ENCODE data around the gene ADCY2.

ADCY2 gene

DNA sequence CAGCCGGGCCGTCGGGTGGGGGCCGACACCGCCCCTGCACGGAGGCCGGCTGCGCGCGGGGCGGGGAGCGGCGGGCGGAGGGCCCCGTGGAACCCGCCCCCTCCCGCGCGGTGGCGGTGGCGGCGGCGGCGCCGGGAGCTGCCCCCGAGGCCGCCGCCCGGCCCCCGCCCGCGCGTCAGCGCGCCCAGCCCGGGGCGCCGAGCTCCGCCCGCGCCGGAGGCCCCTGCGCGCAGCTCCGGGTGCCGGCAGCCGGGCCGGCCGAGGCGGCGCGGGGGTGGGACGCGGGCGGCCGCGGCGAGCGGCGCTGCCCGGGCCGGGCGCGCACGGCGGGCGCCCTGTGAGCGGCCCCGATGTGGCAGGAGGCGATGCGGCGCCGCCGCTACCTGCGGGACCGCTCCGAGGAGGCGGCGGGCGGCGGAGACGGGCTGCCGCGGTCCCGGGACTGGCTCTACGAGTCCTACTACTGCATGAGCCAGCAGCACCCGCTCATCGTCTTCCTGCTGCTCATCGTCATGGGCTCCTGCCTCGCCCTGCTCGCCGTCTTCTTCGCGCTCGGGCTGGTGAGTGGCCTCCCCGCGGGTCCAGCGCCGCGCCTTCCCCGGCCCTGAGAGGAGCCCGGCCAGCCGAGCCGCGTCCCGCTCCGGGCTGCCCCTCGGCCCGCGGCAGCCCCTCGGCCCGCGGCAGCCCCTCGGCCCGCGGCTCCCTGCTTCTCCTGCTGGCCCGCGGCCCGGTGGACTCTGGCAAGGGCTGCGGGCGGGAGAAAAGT, at the start of gene ADCY2:
ADCY2 (plus strand) TSS at position 192 of the 766 bp plus-strand sequence; CDS start at position 351, 159 bp downstream.
- TF ChIP-seq, protein P1, sequence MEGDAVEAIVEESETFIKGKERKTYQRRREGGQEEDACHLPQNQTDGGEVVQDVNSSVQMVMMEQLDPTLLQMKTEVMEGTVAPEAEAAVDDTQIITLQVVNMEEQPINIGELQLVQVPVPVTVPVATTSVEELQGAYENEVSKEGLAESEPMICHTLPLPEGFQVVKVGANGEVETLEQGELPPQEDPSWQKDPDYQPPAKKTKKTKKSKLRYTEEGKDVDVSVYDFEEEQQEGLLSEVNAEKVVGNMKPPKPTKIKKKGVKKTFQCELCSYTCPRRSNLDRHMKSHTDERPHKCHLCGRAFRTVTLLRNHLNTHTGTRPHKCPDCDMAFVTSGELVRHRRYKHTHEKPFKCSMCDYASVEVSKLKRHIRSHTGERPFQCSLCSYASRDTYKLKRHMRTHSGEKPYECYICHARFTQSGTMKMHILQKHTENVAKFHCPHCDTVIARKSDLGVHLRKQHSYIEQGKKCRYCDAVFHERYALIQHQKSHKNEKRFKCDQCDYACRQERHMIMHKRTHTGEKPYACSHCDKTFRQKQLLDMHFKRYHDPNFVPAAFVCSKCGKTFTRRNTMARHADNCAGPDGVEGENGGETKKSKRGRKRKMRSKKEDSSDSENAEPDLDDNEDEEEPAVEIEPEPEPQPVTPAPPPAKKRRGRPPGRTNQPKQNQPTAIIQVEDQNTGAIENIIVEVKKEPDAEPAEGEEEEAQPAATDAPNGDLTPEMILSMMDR (IDR thresholded peaks at IDR 0.05): no peak
- Histone ChIP-seq H3K9me3 (no peaks in the 10 kb centered on the region), H3K27me3 (peaks cover 0 to 18% of the 10 kb centered on the region in 2 donors), H3K4me1 (peaks cover 0 to 17% (median 9%) of the 10 kb centered on the region in 4 donors), H3K4me3 (peak within 1 kb of the TSS; percentile 62 to 76), H3K27ac (peak within 1 kb of the TSS; percentile 61 to 70), H3K36me3 (no peaks in the 10 kb centered on the region)
- DNase-seq: no peak
- intact Hi-C loops (cut with DNase I; ENCODE audit: low total_unique reads): loop anchor here (5.0 to 10.0 kb wide), 2 partner anchors 356 to 631 kb away; no protein-coding TSS in a partner anchor

DNA sequence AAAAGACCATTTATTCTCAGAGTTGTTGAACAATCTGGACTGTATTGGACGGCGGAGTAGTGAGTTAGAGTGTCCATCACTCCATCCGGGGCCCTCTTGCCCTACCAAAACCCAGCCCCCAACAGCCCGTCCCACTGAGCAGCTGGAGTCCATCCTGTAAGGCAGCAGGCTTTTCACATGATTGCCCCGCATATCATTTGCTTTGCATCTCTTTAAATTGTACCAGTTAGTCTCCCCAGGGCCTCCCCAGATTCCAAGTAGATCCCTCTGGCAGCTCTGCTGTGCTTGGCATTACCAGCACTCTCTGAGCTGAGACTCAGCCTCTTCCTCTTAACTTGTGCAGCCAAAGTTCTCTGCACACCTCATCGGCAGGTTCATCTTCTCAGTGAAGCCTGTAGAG, 48.6 kb upstream of the ADCY2 start:
- no peaks in the 10 kb centered on the region for H3K4me1 ChIP-seq

DNA sequence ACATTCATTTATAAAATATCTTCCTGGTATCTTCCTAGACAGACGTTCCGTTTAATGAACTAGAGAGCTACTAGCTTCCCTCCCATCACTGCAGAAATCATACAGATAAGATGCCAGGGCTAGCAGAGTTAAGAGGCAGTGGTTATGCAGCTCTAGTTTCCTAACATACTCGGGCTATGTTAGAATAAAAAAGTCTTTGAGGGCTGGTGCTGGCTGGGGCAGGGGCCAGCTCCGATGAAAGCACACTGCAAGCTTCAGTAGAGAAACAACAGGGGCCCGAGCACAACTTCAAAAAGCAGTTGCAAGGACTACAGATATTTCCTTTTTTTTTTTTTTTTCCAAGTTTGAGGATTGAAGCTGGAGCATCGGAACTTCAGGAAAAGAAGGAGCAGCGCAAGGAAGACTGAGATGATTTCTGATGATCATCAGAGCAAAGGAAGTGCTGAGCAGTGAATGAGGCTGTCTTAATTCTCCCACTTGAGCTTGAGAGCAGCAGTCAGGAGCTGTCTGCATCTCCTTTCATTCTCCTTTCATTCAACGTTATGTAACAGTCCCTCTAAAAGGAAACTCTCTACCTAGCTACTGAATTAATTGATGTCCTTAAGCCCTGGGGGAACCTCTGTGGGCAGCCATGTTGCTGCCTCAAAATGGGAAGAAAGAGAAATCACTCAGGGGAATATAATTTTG, 47.6 kb upstream of the ADCY2 start:
- Histone ChIP-seq H3K9me3 (peaks cover 0 to 5% (median 0%) of the 10 kb centered on the region in 3 donors), H3K36me3 (no peaks in the 10 kb centered on the region), H3K27ac (no peak overlapping the region), H3K4me1 (no peaks in the 10 kb centered on the region), H3K4me3 (no peak overlapping the region), H3K27me3 (no peaks in the 10 kb centered on the region)
- DNase-seq: no peak
- intact Hi-C loops (cut with DNase I; ENCODE audit: low total_unique reads): no loop called here
- TF ChIP-seq, protein P1 (IDR thresholded peaks at IDR 0.05): no peak

More for the DNA sequence above, 48.6 kb upstream of the ADCY2 start:
- H3K36me3 ChIP-seq: no peaks in the 10 kb centered on the region
- no peaks in the 10 kb centered on the region for H3K27me3 ChIP-seq
- peaks cover 0 to 5% (median 0%) of the 10 kb centered on the region in 3 donors for H3K9me3 ChIP-seq
- DNase-seq: no peak
- intact Hi-C loops (cut with DNase I; ENCODE audit: low total_unique reads): no loop called here
- no peak overlapping the region for H3K4me3 ChIP-seq
- TF ChIP-seq, protein P1 (IDR thresholded peaks at IDR 0.05): no peak
- no peak overlapping the region for H3K27ac ChIP-seq

DNA sequence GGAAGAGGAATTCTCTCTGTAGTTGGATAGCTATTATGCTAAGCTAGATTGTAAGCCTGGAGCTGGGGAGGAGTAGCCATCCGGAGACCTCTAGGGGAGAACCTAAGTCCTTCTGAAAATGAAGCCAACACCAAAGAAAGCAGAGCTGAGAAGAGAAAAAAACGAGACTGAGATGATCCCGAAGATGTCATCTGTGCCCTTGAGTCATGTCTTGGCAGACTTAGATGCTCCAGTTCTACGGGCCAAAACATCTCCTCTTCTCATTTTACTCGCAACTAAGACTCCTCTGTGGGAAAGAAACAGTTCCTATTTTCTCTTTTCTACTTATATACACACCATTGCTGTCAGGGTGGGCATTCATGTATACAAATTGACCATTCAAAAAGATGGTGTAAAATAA, 34.3 kb upstream of the ADCY2 start:
- Histone ChIP-seq H3K36me3 (no peaks in the 10 kb centered on the region), H3K4me1 (no peaks in the 10 kb centered on the region), H3K27ac (no peak overlapping the region), H3K9me3 (no peaks in the 10 kb centered on the region), H3K27me3 (no peaks in the 10 kb centered on the region), H3K4me3 (no peak overlapping the region)
- DNase-seq: no peak
- TF ChIP-seq, protein P1 (IDR thresholded peaks at IDR 0.05): no peak
- intact Hi-C loops (cut with DNase I; ENCODE audit: low total_unique reads): no loop called here

DNA sequence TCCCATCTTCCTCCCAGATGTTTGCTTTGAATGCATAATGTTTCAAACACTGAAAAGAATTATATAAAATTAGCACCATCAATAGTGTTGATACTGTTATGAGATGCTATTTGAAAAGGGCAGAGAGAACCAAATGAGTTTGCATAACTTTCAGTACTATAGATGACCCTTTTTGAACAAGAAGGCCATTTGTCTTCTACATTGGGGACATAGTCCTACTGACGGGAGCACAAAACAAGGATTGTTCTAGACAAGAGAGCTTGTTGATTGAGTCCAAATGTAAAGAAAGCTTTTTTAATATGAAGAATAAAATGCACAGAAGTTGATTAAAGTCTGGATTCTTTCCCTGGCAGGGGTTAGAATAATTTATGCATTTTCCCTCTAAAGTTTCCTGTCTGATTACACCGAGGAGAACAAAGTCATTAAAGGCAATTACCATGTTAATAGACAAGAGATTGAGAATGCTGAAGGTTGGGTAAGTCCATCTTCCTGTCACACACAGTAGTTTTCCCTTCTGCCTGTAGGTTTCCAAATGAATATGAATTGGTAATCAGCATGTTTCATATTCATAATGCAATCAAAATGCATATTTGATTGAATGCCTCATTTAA, 32.8 kb upstream of the ADCY2 start:
- no peak for DNase-seq
- Histone ChIP-seq H3K4me3 (no peak overlapping the region), H3K36me3 (no peaks in the 10 kb centered on the region), H3K27me3 (no peaks in the 10 kb centered on the region), H3K9me3 (no peaks in the 10 kb centered on the region), H3K27ac (no peak overlapping the region), H3K4me1 (no peaks in the 10 kb centered on the region)
- intact Hi-C loops (cut with DNase I; ENCODE audit: low total_unique reads): no loop called here
- TF ChIP-seq, protein P1 (IDR thresholded peaks at IDR 0.05): no peak
